ENCODE measurements around the gene PTPRJ. TPM values are rescaled to one million over a fixed set of nuclear protein-coding genes. Genes with fewer than 3 reads are reported as not detected.
"Not testable (repeated sequence)": the region's sequence is repeated elsewhere in the genome, so short reads cannot be mapped to it uniquely, and the experiment has no call there.

PTPRJ gene
- polyA plus RNA-seq, 1 donor = 26.4 TPM

DNA sequence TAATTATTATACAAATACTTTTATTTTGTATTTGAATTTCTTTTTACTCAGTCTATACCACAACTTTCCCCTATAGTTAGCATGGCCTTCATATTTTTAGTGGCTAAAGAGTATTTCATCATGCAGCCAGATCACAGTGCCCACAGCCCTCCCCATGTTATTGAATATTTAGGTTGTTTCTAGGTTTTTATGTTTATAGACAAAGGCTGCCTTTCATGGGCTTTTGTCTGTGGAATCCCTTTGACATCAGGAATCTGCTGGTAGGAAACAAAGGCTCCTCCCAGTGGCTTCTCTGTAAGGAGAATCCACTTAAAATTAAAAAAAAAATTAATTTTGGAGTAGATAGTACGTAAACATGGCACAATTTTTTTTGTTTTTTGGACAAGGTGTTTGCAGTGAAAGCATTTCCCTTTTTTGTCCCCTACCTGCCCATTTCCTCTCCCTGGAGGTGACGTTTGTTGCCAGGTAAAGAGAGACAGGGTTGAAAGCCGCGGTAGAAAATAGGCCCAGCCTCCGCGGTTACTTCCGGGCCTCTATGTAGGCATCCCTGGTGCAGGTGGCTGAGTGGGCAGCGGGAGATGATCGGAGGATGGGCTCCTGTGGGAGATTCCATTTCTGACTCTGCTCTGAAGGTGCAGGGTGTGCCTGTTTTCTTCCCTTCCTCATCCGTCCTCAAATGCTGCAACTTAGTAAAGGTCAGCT, 154.0 kb downstream of the PTPRJ start:
- DNase-seq = no peak
- Histone ChIP-seq H3K4me3 (ENCODE audit: low read length) (no peak overlapping the region), H3K27me3 (ENCODE audit: control insufficient read depth, insufficient read depth, low read length) (no peaks in the 10 kb centered on the region), H3K4me1 (ENCODE audit: control insufficient read depth, insufficient read depth, low read length) (no peaks in the 10 kb centered on the region), H3K27ac (ENCODE audit: low read length) (no peak overlapping the region), H3K36me3 (ENCODE audit: control insufficient read depth, insufficient read depth, low read length) (peaks cover 57% of the 10 kb centered on the region), H3K9me3 (ENCODE audit: control insufficient read depth, low read depth, low read length) (no peaks in the 10 kb centered on the region)
- WGBS (ENCODE audit: insufficient coverage, low lambda C conversion rate) = 71% methylated on average over 1 of the region's 10 CpGs

DNA sequence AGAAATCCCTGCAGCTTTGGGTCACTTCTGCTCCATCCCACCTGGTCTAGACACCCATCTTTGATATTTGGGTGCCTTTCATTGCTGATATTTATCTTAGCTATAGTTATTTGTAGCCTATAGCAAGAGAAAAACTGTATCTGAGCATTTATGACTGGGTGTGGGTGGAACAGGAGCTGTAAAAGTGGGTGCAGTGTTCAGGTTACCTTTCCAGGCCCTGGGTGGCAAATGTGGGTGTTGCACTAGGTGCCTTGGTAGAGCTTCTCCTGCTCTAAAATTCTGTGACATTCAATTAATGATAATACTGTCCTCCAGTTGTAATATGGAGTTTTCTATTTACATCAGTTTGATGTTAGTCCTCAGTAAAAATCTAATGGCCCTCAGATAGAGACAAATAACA, 157.9 kb downstream of the PTPRJ start:
- Histone ChIP-seq H3K4me3 (ENCODE audit: low read length) (no peak overlapping the region), H3K4me1 (ENCODE audit: control insufficient read depth, insufficient read depth, low read length) (no peaks in the 10 kb centered on the region), H3K27ac (ENCODE audit: low read length) (no peak overlapping the region), H3K27me3 (ENCODE audit: control insufficient read depth, insufficient read depth, low read length) (no peaks in the 10 kb centered on the region), H3K36me3 (ENCODE audit: control insufficient read depth, insufficient read depth, low read length) (peaks cover 53% of the 10 kb centered on the region), H3K9me3 (ENCODE audit: control insufficient read depth, low read depth, low read length) (no peaks in the 10 kb centered on the region)
- no peak for DNase-seq

DNA sequence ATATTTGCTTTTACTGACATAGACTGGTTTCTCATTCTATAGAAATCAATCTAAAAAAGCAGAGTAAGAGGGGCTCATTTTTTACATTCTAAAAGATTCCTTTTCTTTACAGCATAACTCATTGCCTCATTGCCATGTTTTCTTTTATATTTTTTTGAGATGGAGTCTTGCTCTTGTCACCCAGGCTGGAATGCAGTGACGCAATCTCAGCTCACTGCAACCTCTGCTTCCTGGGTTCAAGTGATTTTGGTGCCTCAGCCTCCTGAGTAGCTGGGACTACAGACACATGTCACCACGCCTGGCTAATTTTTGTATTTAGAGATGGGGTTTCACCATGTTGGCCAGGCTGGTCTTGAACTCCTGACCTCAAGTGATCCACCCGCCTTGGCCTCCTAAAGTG, 159.5 kb downstream of the PTPRJ start:
- H3K4me1 ChIP-seq (ENCODE audit: control insufficient read depth, insufficient read depth, low read length); H3K27ac ChIP-seq (ENCODE audit: low read length); H3K27me3 ChIP-seq (ENCODE audit: control insufficient read depth, insufficient read depth, low read length); DNase-seq; H3K9me3 ChIP-seq (ENCODE audit: control insufficient read depth, low read depth, low read length); H3K4me3 ChIP-seq (ENCODE audit: low read length): not testable (repeated sequence)
- no CpG with 5 or more reads among the region's 3 CpGs for WGBS (ENCODE audit: insufficient coverage, low lambda C conversion rate)
- peaks cover 61% of the 10 kb centered on the region for H3K36me3 ChIP-seq (ENCODE audit: control insufficient read depth, insufficient read depth, low read length)

- Histone ChIP-seq H3K4me3 (ENCODE audit: low read length) (no peak overlapping the region), H3K9me3 (ENCODE audit: control insufficient read depth, low read depth, low read length) (no peaks in the 10 kb centered on the region), H3K4me1 (ENCODE audit: control insufficient read depth, insufficient read depth, low read length) (no peaks in the 10 kb centered on the region), H3K27ac (ENCODE audit: low read length) (no peak overlapping the region), H3K36me3 (ENCODE audit: control insufficient read depth, insufficient read depth, low read length) (peaks cover 65% of the 10 kb centered on the region), H3K27me3 (ENCODE audit: control insufficient read depth, insufficient read depth, low read length) (no peaks in the 10 kb centered on the region)
- WGBS (ENCODE audit: insufficient coverage, low lambda C conversion rate) = no CpG with 5 or more reads among the region's 3 CpGs
- DNase-seq = no peak
Observed at GRCh38 chr11:48141475-48142122, 161.2 kb downstream of the PTPRJ start.

DNA sequence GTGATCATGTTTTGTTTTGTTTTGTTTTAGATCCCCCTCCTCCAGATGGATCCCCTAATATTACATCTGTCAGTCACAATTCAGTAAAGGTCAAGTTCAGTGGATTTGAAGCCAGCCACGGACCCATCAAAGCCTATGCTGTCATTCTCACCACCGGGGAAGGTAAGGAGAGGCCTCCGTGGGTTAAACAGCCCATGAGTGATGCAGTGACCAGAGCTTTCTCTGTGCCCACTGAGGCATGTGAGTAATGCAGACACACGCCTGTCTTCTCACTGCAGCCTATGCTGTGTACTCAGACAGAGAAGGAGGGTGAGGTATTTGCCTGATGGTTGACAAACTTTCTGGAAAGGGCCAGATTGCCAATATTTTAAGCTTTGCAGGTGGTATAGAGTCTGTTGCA, 162.5 kb downstream of the PTPRJ start:
- Histone ChIP-seq H3K27me3 (ENCODE audit: control insufficient read depth, insufficient read depth, low read length) (no peaks in the 10 kb centered on the region), H3K9me3 (ENCODE audit: control insufficient read depth, low read depth, low read length) (no peaks in the 10 kb centered on the region), H3K4me1 (ENCODE audit: control insufficient read depth, insufficient read depth, low read length) (no peaks in the 10 kb centered on the region), H3K4me3 (ENCODE audit: low read length) (no peak overlapping the region), H3K27ac (ENCODE audit: low read length) (no peak overlapping the region), H3K36me3 (ENCODE audit: control insufficient read depth, insufficient read depth, low read length) (peaks cover 64% of the 10 kb centered on the region)
- no CpG with 5 or more reads among the region's 4 CpGs for WGBS (ENCODE audit: insufficient coverage, low lambda C conversion rate)
- no peak for DNase-seq

DNA sequence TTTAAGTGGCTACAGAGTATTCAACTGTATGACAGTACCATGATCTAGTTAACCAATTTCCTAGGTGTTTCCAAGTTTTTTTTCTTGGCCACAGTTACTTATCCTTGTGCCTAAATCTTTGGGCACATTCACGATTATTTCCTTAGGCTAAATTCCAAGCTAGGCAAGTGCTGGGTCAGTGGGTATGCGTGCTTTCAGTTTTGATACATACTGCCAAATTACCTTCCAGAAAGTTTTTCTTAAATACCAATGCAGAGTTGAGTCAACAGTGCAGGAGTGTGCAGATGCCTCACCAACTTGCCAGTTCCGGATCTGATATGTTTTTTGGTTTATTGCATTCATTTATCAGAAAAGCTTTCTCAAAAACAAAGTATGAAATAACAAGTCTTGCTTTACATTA, 168.4 kb downstream of the PTPRJ start:
- peaks cover 60% of the 10 kb centered on the region for H3K36me3 ChIP-seq (ENCODE audit: control insufficient read depth, insufficient read depth, low read length)
- H3K4me3 ChIP-seq (ENCODE audit: low read length) = no peak overlapping the region
- no peaks in the 10 kb centered on the region for H3K9me3 ChIP-seq (ENCODE audit: control insufficient read depth, low read depth, low read length)
- H3K27me3 ChIP-seq (ENCODE audit: control insufficient read depth, insufficient read depth, low read length) = no peaks in the 10 kb centered on the region
- WGBS (ENCODE audit: insufficient coverage, low lambda C conversion rate) = 100% methylated on average over 2 of the region's 3 CpGs
- H3K4me1 ChIP-seq (ENCODE audit: control insufficient read depth, insufficient read depth, low read length) = no peaks in the 10 kb centered on the region
- H3K27ac ChIP-seq (ENCODE audit: low read length) = no peak overlapping the region
- no peak for DNase-seq

DNA sequence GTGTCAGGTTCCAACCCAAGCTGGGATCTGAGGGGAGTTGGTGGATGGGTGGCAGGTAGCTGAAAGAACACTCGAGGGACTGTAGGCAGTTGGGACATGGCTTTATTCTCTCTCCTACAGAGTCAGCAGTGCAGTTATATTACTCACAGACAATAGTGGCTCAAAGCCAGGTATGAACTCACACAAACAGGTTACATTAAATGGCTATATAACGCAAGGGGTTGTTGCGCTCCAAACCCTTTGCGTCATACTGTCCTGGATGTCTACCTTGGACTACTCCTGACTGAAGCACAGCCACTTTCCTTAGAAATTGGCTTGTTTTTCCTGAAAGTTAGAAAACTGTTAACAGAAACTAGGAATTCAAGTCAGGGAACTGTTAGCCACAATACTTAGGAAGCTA, 169.9 kb downstream of the PTPRJ start:
- H3K4me3 ChIP-seq (ENCODE audit: low read length) = no peak overlapping the region
- no peak overlapping the region for H3K27ac ChIP-seq (ENCODE audit: low read length)
- no peaks in the 10 kb centered on the region for H3K9me3 ChIP-seq (ENCODE audit: control insufficient read depth, low read depth, low read length)
- peaks cover 59% of the 10 kb centered on the region for H3K36me3 ChIP-seq (ENCODE audit: control insufficient read depth, insufficient read depth, low read length)
- 100% methylated on average over 1 of the region's 4 CpGs for WGBS (ENCODE audit: insufficient coverage, low lambda C conversion rate)
- no peaks in the 10 kb centered on the region for H3K27me3 ChIP-seq (ENCODE audit: control insufficient read depth, insufficient read depth, low read length)
- no peaks in the 10 kb centered on the region for H3K4me1 ChIP-seq (ENCODE audit: control insufficient read depth, insufficient read depth, low read length)
- no peak for DNase-seq

DNA sequence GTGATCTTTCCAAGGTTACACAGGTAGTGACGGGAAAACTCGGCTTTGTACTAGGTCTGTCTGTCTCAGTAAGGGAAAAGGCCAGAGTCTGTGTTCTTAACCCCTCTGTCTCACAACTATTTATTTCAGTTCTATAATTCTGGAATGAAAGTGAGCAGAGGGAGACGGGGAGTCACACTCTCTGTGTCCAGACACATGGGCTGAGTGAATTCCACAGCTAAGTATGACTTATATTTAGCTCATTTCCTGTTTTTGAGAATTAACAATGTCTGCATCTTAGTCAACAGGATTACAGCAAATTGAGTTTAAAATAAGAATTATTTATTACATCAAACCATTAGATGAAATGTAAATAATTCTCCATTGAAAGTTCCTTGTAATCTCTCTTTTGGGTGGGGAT, 173.8 kb downstream of the PTPRJ start:
- no peaks in the 10 kb centered on the region for H3K27me3 ChIP-seq (ENCODE audit: control insufficient read depth, insufficient read depth, low read length)
- peaks cover 58% of the 10 kb centered on the region for H3K36me3 ChIP-seq (ENCODE audit: control insufficient read depth, insufficient read depth, low read length)
- DNase-seq = no peak
- H3K4me3 ChIP-seq (ENCODE audit: low read length) = no peak overlapping the region
- 100% methylated on average over 2 of the region's 3 CpGs for WGBS (ENCODE audit: insufficient coverage, low lambda C conversion rate)
- H3K27ac ChIP-seq (ENCODE audit: low read length) = no peak overlapping the region
- no peaks in the 10 kb centered on the region for H3K4me1 ChIP-seq (ENCODE audit: control insufficient read depth, insufficient read depth, low read length)
- no peaks in the 10 kb centered on the region for H3K9me3 ChIP-seq (ENCODE audit: control insufficient read depth, low read depth, low read length)

- H3K27me3 ChIP-seq (ENCODE audit: control insufficient read depth, insufficient read depth, low read length) = no peaks in the 10 kb centered on the region
- peaks cover 4% of the 10 kb centered on the region for H3K4me1 ChIP-seq (ENCODE audit: control insufficient read depth, insufficient read depth, low read length)
- no peak overlapping the region for H3K4me3 ChIP-seq (ENCODE audit: low read length)
- DNase-seq = no peak
- 75% methylated on average over 2 of the region's 6 CpGs for WGBS (ENCODE audit: insufficient coverage, low lambda C conversion rate)
- H3K36me3 ChIP-seq (ENCODE audit: control insufficient read depth, insufficient read depth, low read length) = peaks cover 45% of the 10 kb centered on the region
- H3K9me3 ChIP-seq (ENCODE audit: control insufficient read depth, low read depth, low read length) = no peaks in the 10 kb centered on the region
- no peak overlapping the region for H3K27ac ChIP-seq (ENCODE audit: low read length)
Observed at GRCh38 chr11:48161951-48162884, 181.9 kb downstream of the PTPRJ start.

- Histone ChIP-seq H3K9me3 (ENCODE audit: control insufficient read depth, low read depth, low read length) (no peaks in the 10 kb centered on the region), H3K27me3 (ENCODE audit: control insufficient read depth, insufficient read depth, low read length) (no peaks in the 10 kb centered on the region), H3K4me3 (ENCODE audit: low read length) (no peak overlapping the region), H3K4me1 (ENCODE audit: control insufficient read depth, insufficient read depth, low read length) (peaks cover 4% of the 10 kb centered on the region), H3K27ac (ENCODE audit: low read length) (no peak overlapping the region), H3K36me3 (ENCODE audit: control insufficient read depth, insufficient read depth, low read length) (peaks cover 44% of the 10 kb centered on the region)
- no peak for DNase-seq
- WGBS (ENCODE audit: insufficient coverage, low lambda C conversion rate) = no CpG with 5 or more reads among the region's 1 CpG
Observed at GRCh38 chr11:48162885-48163268, 182.5 kb downstream of the PTPRJ start.
